Measurements from ENCODE around the gene PLPPR1.

GRCh38 chr9:101087426-101087825, 58.9 kb downstream of the PLPPR1 start:
- no peak for TF ChIP-seq CTCF (IDR thresholded peaks at IDR 0.05)
- TF ChIP-seq POLR2A (IDR thresholded peaks at IDR 0.05): no peak
